Stimulated activated CD8-positive, alpha-beta memory T cell treated with anti-CD3 and anti-CD28 coated beads, Interleukin-7, amount 100 ng/mL, for 48 hours (primary cell): Measurements from ENCODE around the gene BARHL1.

Experiments used
- DNase-seq, 2 donors: peaks; one replicate each; pipeline ENCODE4 v3.0.0-alpha.2; 2020; ENCODE audit warnings: low read depth in 1 of 2; ENCODE audit errors: extremely low read depth in 1 of 2

BARHL1 gene

GRCh38 chr9:132586830-132587591 lies 4.6 kb downstream of the BARHL1 start:
- DNase-seq = no peak

- DNase-seq = no peak
Measured at GRCh38 chr9:132587592-132587955, 5.2 kb downstream of the BARHL1 start.

- DNase-seq = no peak
Measured at GRCh38 chr9:132588098-132588497, 5.7 kb downstream of the BARHL1 start.

- DNase-seq = no peak
Measured at GRCh38 chr9:132588501-132589147, 6.2 kb downstream of the BARHL1 start.

GRCh38 chr9:132589148-132590036 lies 7.0 kb downstream of the BARHL1 start:
- no peak for DNase-seq

GRCh38 chr9:132590037-132590317 lies 7.6 kb downstream of the BARHL1 start:
- DNase-seq = no peak

- no peak for DNase-seq
Measured at GRCh38 chr9:132590318-132591182, 8.1 kb downstream of the BARHL1 start.

GRCh38 chr9:132591244-132591643 lies 8.8 kb downstream of the BARHL1 start:
- no peak for DNase-seq

- DNase-seq = no peak
Measured at GRCh38 chr9:132591751-132592314, 9.4 kb downstream of the BARHL1 start.

GRCh38 chr9:132592451-132592850 lies 10.0 kb downstream of the BARHL1 start:
- DNase-seq = no peak

- DNase-seq = no peak
Measured at GRCh38 chr9:132594412-132594811, 12.0 kb downstream of the BARHL1 start.

GRCh38 chr9:132595319-132595718 lies 12.9 kb downstream of the BARHL1 start:
- no peak for DNase-seq

- no peak for DNase-seq
Measured at GRCh38 chr9:132596200-132596599, 13.8 kb downstream of the BARHL1 start.

- no peak for DNase-seq
Measured at GRCh38 chr9:132597073-132597775, 14.8 kb downstream of the BARHL1 start.

GRCh38 chr9:132600326-132600984 lies 18.0 kb downstream of the BARHL1 start:
- no peak for DNase-seq

- no peak for DNase-seq
Measured at GRCh38 chr9:132602207-132602606, 19.8 kb downstream of the BARHL1 start.

GRCh38 chr9:132605387-132605786 lies 23.0 kb downstream of the BARHL1 start:
- DNase-seq = no peak

- DNase-seq = no peak
Measured at GRCh38 chr9:132606066-132606465, 23.7 kb downstream of the BARHL1 start.

- DNase-seq = no peak
Measured at GRCh38 chr9:132609184-132609583, 26.8 kb downstream of the BARHL1 start.
